ENCODE results near the gene GYPE.
"Not testable (repeated sequence)": the region's sequence is repeated elsewhere in the genome, so short reads cannot be mapped to it uniquely, and the experiment has no call there.

DNA sequence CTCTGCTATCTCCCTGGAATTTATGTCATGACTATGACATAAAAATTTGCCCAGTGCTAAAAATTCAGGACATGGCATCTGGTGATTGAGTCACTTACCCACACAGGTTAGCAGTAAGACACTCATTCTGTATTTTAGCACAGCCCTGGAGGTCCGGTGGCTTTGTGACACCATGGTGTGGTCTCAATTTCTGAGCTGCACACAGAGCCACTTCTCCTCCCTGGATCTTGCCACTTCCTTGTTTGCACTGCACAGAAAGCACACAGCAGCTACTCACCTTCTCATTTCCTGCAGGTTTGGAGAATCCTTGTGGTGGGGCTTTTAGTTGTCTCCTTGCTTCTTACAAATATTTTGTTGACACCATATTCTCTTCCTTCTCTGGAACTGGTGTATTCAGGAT is 44.8 kb upstream of the GYPE start:
- TF ChIP-seq, protein P1, sequence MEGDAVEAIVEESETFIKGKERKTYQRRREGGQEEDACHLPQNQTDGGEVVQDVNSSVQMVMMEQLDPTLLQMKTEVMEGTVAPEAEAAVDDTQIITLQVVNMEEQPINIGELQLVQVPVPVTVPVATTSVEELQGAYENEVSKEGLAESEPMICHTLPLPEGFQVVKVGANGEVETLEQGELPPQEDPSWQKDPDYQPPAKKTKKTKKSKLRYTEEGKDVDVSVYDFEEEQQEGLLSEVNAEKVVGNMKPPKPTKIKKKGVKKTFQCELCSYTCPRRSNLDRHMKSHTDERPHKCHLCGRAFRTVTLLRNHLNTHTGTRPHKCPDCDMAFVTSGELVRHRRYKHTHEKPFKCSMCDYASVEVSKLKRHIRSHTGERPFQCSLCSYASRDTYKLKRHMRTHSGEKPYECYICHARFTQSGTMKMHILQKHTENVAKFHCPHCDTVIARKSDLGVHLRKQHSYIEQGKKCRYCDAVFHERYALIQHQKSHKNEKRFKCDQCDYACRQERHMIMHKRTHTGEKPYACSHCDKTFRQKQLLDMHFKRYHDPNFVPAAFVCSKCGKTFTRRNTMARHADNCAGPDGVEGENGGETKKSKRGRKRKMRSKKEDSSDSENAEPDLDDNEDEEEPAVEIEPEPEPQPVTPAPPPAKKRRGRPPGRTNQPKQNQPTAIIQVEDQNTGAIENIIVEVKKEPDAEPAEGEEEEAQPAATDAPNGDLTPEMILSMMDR (IDR thresholded peaks at IDR 0.05; ENCODE audit: insufficient read depth, low read length, poor library complexity, severe bottlenecking): not testable (repeated sequence)
- TF ChIP-seq EZH2phosphoT487 (conservative IDR thresholded peaks at IDR 0.05; ENCODE audit: low read length): not testable (repeated sequence)
